Fibroblast of pulmonary artery (primary cell): ENCODE data around the gene SFTA2.
"Not testable (repeated sequence)": the region's sequence is repeated elsewhere in the genome, so short reads cannot be mapped to it uniquely, and the experiment has no call there.

Source experiments
- DNase-seq: peaks from one replicate; pipeline ENCODE4 v3.0.0-alpha.2; 2010; ENCODE audit warnings: low read depth
- H3K4me3 ChIP-seq: replicated peaks from 2 replicates; pipeline ENCODE4 v1.5.1; 2011; ENCODE audit warnings: low read depth, mild to moderate bottlenecking, control low read depth, low read length, moderate library complexity
- TF ChIP-seq, protein P1 (sequence below): IDR thresholded peaks from 2 replicates; pipeline ENCODE4 v1.5.1; 2011; ENCODE audit warnings: mild to moderate bottlenecking, control low read depth, low read length, inconsistent platforms; ENCODE audit errors: missing control alignments

The SFTA2 gene

DNA sequence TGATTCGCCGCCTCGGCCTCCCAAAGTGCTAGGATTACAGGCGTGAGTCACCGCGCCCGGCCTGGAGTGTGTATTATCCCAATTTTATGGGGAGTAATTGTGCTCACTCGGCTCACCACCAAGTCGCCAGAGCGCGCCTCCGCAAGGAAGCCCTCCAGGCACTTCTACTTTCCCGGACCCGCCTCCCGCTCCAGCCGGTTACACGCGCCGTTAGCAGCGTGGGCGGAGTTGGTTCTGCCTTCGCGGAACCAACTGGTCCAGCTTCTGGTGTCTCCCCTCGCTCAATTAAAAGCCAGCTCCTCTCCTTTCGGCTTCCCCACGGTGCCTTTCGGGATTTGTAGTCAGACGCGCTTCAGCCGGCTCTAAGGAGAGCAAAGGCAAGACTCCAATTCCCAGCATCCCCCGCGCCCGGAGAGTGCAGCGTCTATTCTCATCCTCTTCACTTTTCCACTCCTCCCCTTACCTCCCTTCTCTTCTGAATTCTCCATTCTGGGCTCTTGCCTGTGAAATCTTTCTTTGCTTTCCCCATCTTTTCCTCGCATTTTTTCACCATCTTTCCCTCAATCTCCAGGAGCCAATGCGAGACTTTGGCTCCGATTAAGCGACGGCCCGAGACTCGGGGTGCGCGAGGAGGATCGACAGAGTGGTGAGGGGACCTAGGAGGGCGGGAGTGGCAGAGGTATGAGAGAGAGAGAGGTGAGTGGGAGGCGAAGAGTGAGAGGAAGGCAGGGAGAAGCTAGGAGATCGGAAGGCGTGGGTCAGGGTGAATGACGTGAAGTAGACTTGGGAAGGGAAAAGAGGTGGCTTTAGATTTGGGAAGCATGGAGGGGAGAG lies 24.0 kb downstream of the SFTA2 start, which contains the start of gene GTF2H4:
GTF2H4 (plus strand) TSS at position 450 of the 834 bp plus-strand sequence.
- TF ChIP-seq, protein P1, sequence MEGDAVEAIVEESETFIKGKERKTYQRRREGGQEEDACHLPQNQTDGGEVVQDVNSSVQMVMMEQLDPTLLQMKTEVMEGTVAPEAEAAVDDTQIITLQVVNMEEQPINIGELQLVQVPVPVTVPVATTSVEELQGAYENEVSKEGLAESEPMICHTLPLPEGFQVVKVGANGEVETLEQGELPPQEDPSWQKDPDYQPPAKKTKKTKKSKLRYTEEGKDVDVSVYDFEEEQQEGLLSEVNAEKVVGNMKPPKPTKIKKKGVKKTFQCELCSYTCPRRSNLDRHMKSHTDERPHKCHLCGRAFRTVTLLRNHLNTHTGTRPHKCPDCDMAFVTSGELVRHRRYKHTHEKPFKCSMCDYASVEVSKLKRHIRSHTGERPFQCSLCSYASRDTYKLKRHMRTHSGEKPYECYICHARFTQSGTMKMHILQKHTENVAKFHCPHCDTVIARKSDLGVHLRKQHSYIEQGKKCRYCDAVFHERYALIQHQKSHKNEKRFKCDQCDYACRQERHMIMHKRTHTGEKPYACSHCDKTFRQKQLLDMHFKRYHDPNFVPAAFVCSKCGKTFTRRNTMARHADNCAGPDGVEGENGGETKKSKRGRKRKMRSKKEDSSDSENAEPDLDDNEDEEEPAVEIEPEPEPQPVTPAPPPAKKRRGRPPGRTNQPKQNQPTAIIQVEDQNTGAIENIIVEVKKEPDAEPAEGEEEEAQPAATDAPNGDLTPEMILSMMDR: no peak
- peak; percentile 99 for DNase-seq

DNA sequence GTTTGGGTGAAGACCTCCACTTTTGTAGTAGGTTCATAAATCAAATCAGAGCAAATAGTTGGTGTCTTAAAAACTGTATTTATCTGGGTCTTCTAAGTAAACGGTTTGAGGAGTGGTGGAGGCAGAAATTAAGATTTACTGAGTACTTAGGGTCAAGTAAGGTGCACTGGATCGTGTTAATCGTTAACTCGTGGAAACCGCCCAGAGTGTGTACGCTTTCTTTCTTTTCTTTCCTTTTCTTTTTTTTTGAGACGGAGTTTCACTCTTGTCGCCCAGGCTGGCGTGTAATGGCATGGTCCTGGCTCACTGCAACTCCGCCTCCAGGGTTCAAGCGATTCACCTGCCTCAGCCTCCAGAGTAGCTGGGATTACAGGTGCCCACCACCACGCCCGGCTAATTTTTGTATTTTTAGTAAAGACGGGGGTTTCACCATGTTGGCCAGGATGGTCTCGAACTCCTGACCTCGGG lies 24.6 kb downstream of the SFTA2 start:
- DNase-seq: not testable (repeated sequence)
- H3K4me3 ChIP-seq: peak overlapping the region; percentile 82

More for the DNA sequence above, 24.0 kb downstream of the SFTA2 start, which contains the start of gene GTF2H4:
- peak within 1 kb of the TSS; percentile 82 for H3K4me3 ChIP-seq

DNA sequence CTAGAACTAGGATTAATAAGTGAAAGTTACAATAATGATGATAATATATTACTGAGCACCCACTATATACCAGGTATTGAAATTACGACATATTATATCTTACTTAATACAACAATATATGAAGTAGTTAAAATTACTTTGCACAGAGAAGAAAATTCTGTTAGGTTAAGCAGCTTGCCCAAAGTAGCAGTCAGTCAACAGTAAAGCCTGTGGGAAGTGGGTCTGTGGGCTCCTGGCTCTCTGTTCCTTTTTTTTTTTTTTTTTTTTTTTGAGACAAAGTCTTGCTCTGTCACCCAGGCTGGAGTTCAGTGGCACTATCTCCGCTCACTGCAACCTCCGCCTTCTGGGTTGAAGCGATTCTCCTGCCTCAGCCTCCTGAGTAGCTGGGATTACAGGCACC lies 28.7 kb downstream of the SFTA2 start:
- TF ChIP-seq, protein P1: no peak
- no peak for DNase-seq
- no peak overlapping the region for H3K4me3 ChIP-seq

DNA sequence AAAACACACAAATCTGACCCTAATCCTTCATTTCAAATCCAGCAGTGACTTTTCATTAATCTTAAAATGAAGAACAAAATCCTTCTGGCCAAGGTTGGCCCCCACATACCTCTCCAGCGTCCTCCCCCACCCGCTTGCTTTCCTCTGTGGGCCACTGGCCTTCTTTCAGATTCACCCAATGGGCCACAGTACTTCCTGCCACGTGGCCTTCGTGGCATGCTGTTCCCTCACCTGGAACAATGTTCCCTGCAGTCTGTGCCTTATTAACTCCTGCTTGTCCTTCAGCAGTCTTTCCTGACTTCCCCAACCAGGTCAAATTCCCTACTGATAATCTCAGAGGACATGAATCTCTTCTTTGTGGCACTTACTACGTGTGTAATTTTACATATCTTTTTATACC lies 29.3 kb downstream of the SFTA2 start:
- H3K4me3 ChIP-seq: no peak overlapping the region
- DNase-seq: no peak

DNA sequence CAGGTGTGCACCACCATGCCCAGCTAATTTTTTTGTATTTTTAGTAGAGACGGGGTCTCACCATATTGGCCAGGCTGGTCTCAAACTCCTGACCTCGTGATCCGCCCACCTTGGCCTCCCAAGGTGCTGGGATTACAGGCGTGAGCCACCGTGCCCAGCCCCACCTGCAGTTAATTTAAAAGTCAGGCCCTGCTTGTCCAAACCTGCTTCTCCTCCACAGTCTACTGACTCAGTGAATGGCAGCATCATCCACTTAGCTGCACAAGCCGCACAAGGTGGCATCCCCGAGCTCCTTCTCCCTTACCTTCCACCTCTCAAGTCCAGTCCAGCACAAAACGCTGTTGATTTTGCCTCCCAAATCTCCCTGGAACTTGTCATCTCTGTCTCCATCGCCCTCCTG lies 29.8 kb downstream of the SFTA2 start:
- not testable (repeated sequence) for H3K4me3 ChIP-seq, DNase-seq

More for the DNA sequence above, 29.3 kb downstream of the SFTA2 start:
- TF ChIP-seq, protein P1: no peak

DNA sequence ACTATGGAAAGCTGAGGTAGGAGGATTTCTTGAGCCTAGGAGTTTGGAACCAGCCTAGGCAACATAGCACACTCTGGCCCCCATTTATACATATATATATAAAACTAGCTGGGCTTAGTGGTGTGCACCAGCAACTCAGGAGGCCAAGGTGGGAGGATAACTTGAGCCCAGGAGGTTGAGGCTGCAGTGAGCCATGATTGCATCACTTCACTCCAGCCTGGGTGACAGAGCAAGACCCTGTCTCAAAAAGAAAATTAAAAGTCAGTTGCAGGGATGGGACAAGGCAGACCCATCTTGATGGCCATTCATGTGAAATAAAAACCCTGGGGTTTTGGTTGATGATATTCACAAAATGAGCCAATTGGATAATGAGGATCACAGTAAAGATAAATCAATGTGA lies 30.5 kb downstream of the SFTA2 start:
- TF ChIP-seq, protein P1: no peak
- no peak for DNase-seq
- no peak overlapping the region for H3K4me3 ChIP-seq

DNA sequence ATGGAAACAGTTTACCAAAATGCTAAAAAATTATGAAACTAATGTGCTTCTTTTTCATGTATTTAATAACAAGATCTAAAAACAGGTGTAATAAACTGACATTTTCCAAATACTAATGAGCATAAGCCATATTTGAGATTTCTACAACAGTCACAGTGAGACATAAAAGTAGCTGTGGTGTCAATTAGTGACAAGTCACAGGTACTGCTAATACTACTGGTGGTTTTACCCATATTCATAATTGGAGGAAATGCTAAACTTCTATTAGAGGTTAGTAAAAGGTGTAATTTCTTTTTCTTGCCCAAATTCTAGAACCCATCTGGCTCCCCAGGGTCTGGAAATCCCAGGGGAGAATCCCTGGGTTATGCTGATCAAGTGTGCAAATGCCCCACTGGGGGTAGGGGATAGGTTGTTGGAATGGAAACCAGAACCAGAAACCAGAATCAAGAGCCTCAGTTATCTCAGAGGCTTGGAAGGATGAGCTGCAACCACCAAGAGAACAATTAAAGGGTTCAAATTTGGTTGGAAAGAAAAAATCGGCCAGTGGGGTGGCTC lies 31.0 kb downstream of the SFTA2 start:
- no peak overlapping the region for H3K4me3 ChIP-seq
- TF ChIP-seq, protein P1: no peak
- DNase-seq: no peak
